Mesenchymal stem cell (in vitro differentiated cells and primary cell): ENCODE measurements around the gene DPM2.

Source experiments
- DNase-seq: peaks from one replicate; pipeline ENCODE4 v3.0.0-alpha.2; 2013
- H2AFZ ChIP-seq: one replicate; pipeline ENCODE4 v1.6.1; 2013; ENCODE audit warnings: low read depth, mild to moderate bottlenecking, control low read depth, inconsistent platforms, low read length, moderate library complexity
- H2AK5ac ChIP-seq: 2 replicates; pipeline ENCODE4 v1.6.1; 2013; ENCODE audit warnings: low read length, moderate library complexity, mild to moderate bottlenecking, inconsistent platforms; ENCODE audit not compliant: severe bottlenecking
- H2BK120ac ChIP-seq: one replicate; pipeline ENCODE4 v1.6.1; 2013; ENCODE audit warnings: low read depth, mild to moderate bottlenecking, inconsistent platforms, low read length, moderate library complexity
- H2BK12ac ChIP-seq, 2 experiments: one replicate each; pipeline ENCODE4 v1.6.1; 2013; ENCODE audit warnings: inconsistent platforms in 2 of 2, low read length in 2 of 2, mild to moderate bottlenecking in 2 of 2, moderate library complexity in 2 of 2, control low read depth in 1 of 2
- H2BK15ac ChIP-seq: one replicate; pipeline ENCODE4 v1.6.1; 2013; ENCODE audit warnings: mild to moderate bottlenecking, low read depth, inconsistent platforms; ENCODE audit not compliant: poor library complexity, severe bottlenecking
- H2BK5ac ChIP-seq: 2 replicates; pipeline ENCODE4 v1.6.1; 2013; ENCODE audit warnings: low read depth, mild to moderate bottlenecking, low read length, control low read depth, inconsistent platforms; ENCODE audit not compliant: poor library complexity, severe bottlenecking
- H3K14ac ChIP-seq, 2 experiments: one replicate each; pipeline ENCODE4 v1.6.1; 2013; ENCODE audit warnings: inconsistent platforms in 2 of 2, low read length in 2 of 2, control low read depth in 1 of 2, mild to moderate bottlenecking in 1 of 2, moderate library complexity in 1 of 2
- H3K18ac ChIP-seq, 2 experiments: one replicate each; pipeline ENCODE4 v1.6.1; 2013; ENCODE audit warnings: inconsistent platforms in 2 of 2, low read length in 2 of 2, control low read depth in 1 of 2, low read depth in 1 of 2, mild to moderate bottlenecking in 1 of 2
- H3K23ac ChIP-seq, 2 experiments: one replicate each; pipeline ENCODE4 v1.6.1; 2013; ENCODE audit warnings: inconsistent platforms in 2 of 2, low read length in 2 of 2, mild to moderate bottlenecking in 2 of 2, moderate library complexity in 2 of 2, control low read depth in 1 of 2
- H3K27ac ChIP-seq: 2 replicates; pipeline ENCODE4 v1.5.1; 2013; ENCODE audit warnings: mild to moderate bottlenecking, moderate library complexity, low read length, control low read depth, inconsistent platforms; ENCODE audit not compliant: poor library complexity, severe bottlenecking
- H3K27me3 ChIP-seq, 2 experiments: 2 replicates each; pipeline versions ENCODE4 v1.6.1 to v1.7.0; 2013; ENCODE audit warnings: low read length in 2 of 2, mild to moderate bottlenecking in 2 of 2, moderate library complexity in 2 of 2, control low read depth in 1 of 2, inconsistent platforms in 1 of 2; ENCODE audit not compliant: control insufficient read depth in 1 of 2, insufficient read depth in 1 of 2
- H3K36me3 ChIP-seq, 2 experiments: 2 replicates each; pipeline versions ENCODE4 v1.6.1 to v1.7.0; 2013; ENCODE audit warnings: low read length in 2 of 2, control low read depth in 1 of 2, inconsistent platforms in 1 of 2, low read depth in 1 of 2, mild to moderate bottlenecking in 1 of 2; ENCODE audit not compliant: insufficient read depth in 2 of 2, control insufficient read depth in 1 of 2
- H3K4ac ChIP-seq, 2 experiments: one replicate each; pipeline ENCODE4 v1.6.1; 2013; ENCODE audit warnings: inconsistent platforms in 2 of 2, low read length in 2 of 2, mild to moderate bottlenecking in 2 of 2, moderate library complexity in 2 of 2, control low read depth in 1 of 2, low read depth in 1 of 2
- H3K4me1 ChIP-seq: 2 replicates; pipeline ENCODE4 v1.6.1; 2013; ENCODE audit warnings: low read depth, low read length, control low read depth; ENCODE audit not compliant: control insufficient read depth, insufficient read depth
- H3K4me2 ChIP-seq: 2 replicates; pipeline ENCODE4 v1.6.1; 2013; ENCODE audit warnings: low read length, mild to moderate bottlenecking, inconsistent platforms; ENCODE audit not compliant: poor library complexity, severe bottlenecking
- H3K4me3 ChIP-seq, 2 experiments: 2 replicates each; pipeline versions ENCODE4 v1.5.1 to v1.7.0; 2013; ENCODE audit warnings: low read length in 2 of 2, mild to moderate bottlenecking in 2 of 2, control low read depth in 1 of 2, low read depth in 1 of 2; ENCODE audit not compliant: insufficient read depth in 1 of 2
- H3K79me1 ChIP-seq: replicated peaks from 2 replicates; pipeline ENCODE4 v1.6.1; 2013; ENCODE audit warnings: mild to moderate bottlenecking, control low read depth, low read length, inconsistent platforms; ENCODE audit not compliant: poor library complexity, severe bottlenecking
- H3K9ac ChIP-seq: 2 replicates; pipeline ENCODE4 v1.7.0; 2013; ENCODE audit warnings: mild to moderate bottlenecking, low read length, moderate library complexity
- H3K9me3 ChIP-seq: 2 replicates; pipeline ENCODE4 v1.7.0; 2013; ENCODE audit warnings: mild to moderate bottlenecking, low read length; ENCODE audit not compliant: control insufficient read depth
- H4K8ac ChIP-seq: one replicate; pipeline ENCODE4 v1.6.1; 2013; ENCODE audit warnings: inconsistent platforms, mild to moderate bottlenecking, low read length, moderate library complexity
- H4K91ac ChIP-seq: one replicate; pipeline ENCODE4 v1.6.1; 2013; ENCODE audit warnings: mild to moderate bottlenecking, low read length, inconsistent platforms
- WGBS: methylation state at CpG from one replicate; pipeline ENCODE4 v1.1.7; 2013; ENCODE audit warnings: mixed read lengths; 5-methylcytosine and 5-hydroxymethylcytosine counted together

DPM2 gene

DNA sequence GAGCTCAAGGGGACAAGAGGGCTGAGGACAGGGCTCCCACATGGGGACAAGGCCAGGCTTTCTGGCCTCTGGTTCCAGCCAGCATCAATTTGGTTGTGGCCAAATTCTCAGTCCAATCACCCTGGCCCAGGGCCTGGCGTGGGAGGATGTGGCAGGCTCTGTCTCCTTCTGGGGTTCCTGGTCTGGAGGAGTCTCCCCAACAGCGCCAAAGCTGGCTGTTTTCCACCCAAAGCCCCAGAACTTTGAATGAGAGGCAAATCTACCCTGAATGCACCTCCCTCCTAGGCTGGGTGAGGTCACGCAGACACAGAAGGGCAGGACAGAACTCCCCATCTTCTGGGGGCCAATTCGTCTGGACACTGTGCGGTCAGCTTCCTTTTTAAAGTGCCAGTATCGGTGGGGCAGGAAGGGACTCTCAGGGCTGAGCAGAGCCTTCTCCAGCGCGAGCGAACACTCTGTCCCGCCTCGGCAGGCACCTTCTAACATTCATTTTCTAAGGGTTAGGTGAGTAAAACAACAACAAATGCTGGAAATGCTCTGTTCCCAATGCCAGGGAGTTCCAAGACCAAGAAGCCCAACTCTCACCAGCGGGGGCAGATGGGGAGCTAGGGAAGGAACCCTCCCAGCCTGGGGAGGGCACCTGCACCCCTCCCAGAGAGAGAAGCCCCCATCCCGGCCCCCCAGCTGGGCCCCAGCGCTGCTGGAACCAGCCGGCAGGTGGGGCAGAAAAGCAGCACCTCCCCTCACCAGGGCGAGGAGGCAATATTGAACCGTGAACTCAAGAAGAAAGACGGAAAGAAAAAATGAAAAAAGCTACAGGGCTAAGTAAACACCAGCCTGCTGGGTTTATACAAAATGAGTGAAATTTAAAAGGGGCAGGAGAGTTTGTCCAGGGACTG, 3.7 kb upstream of the DPM2 start:
- no peak overlapping the region for H2AFZ ChIP-seq
- no peak overlapping the region for H3K14ac ChIP-seq
- H3K18ac ChIP-seq: no peak overlapping the region
- no peak overlapping the region for H2BK5ac ChIP-seq
- peaks cover 13% of the 10 kb centered on the region for H3K4me1 ChIP-seq
- peaks cover 2% of the 10 kb centered on the region for H3K79me1 ChIP-seq
- peaks cover 45 to 47% of the 10 kb centered on the region in 2 experiments for H3K36me3 ChIP-seq
- no peak overlapping the region for H4K91ac ChIP-seq
- H3K27me3 ChIP-seq: no peaks in the 10 kb centered on the region
- no peak overlapping the region for H3K9ac ChIP-seq
- H3K4me2 ChIP-seq: no peak overlapping the region
- H3K4me3 ChIP-seq: no peak overlapping the region
- H3K27ac ChIP-seq: no peak overlapping the region
- 85% methylated on average over 18 of the region's 18 CpGs for WGBS
- no peak overlapping the region for H3K23ac ChIP-seq
- H2BK120ac ChIP-seq: no peak overlapping the region
- H4K8ac ChIP-seq: no peak overlapping the region
- no peak overlapping the region for H2BK15ac ChIP-seq
- H3K4ac ChIP-seq: no peak overlapping the region
- DNase-seq: no peak
- H3K9me3 ChIP-seq: no peaks in the 10 kb centered on the region
- H2BK12ac ChIP-seq: no peak overlapping the region
- H2AK5ac ChIP-seq: no peak overlapping the region

DNA sequence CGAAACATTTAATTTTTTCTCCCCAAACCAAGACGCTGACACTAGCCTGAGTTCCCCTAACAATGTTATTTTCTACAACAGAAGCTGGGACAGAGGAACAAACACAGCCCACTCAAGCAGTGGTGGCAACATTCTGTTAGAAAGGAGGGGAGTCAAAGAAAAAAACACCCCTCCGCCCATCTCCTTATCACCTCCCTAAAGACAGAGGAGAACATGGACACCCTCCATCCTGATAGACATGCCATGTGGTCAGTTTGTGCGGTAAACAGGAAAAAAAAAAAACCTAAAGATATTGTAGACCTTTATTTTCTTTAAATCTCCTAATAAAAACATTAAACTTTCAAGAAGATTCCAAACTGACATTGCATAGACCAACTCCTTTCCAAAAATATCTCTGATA, 2.9 kb upstream of the DPM2 start:
- Histone ChIP-seq H3K79me1 (peaks cover 3% of the 10 kb centered on the region), H3K9ac (no peak overlapping the region), H3K4me3 (no peak overlapping the region), H3K27ac (no peak overlapping the region), H2BK15ac (no peak overlapping the region), H2BK120ac (no peak overlapping the region), H4K91ac (no peak overlapping the region), H3K9me3 (no peaks in the 10 kb centered on the region), H3K14ac (no peak overlapping the region), H3K18ac (no peak overlapping the region), H3K27me3 (no peaks in the 10 kb centered on the region), H3K23ac (no peak overlapping the region), H2BK12ac (no peak overlapping the region), H2AFZ (no peak overlapping the region), H2AK5ac (no peak overlapping the region), H4K8ac (no peak overlapping the region), H2BK5ac (no peak overlapping the region), H3K4me1 (peaks cover 19% of the 10 kb centered on the region), H3K4me2 (no peak overlapping the region), H3K36me3 (peaks cover 46 to 49% of the 10 kb centered on the region in 2 experiments), H3K4ac (no peak overlapping the region)
- no peak for DNase-seq
- 100% methylated on average over 2 of the region's 4 CpGs for WGBS

- H2BK120ac ChIP-seq: no peak overlapping the region
- peak overlapping the region in 1 of 2 experiments; percentile 99 for H3K4me3 ChIP-seq
- no peaks in the 10 kb centered on the region for H3K9me3 ChIP-seq
- H2BK5ac ChIP-seq: no peak overlapping the region
- peaks cover 25% of the 10 kb centered on the region for H3K4me1 ChIP-seq
- H2BK12ac ChIP-seq: no peak overlapping the region
- H2BK15ac ChIP-seq: no peak overlapping the region
- H3K9ac ChIP-seq: peak overlapping the region; percentile 96
- peaks cover 37 to 38% of the 10 kb centered on the region in 2 experiments for H3K36me3 ChIP-seq
- no peaks in the 10 kb centered on the region for H3K27me3 ChIP-seq
- H4K91ac ChIP-seq: peak overlapping the region; percentile 72
- H2AK5ac ChIP-seq: peak overlapping the region; percentile 37
- H3K79me1 ChIP-seq: peaks cover 17% of the 10 kb centered on the region
- H3K14ac ChIP-seq: no peak overlapping the region
- H3K23ac ChIP-seq: no peak overlapping the region
- peak overlapping the region in 1 of 2 experiments; percentile 28 for H3K18ac ChIP-seq
- DNase-seq: no peak
- peak overlapping the region; percentile 94 for H4K8ac ChIP-seq
- H3K4ac ChIP-seq: peak overlapping the region; percentile 40 to 46
- H3K4me2 ChIP-seq: no peak overlapping the region
- H2AFZ ChIP-seq: peak overlapping the region; percentile 0
- 65% methylated on average over 21 of the region's 25 CpGs for WGBS
- H3K27ac ChIP-seq: no peak overlapping the region
Measured at GRCh38 chr9:127938298-127938690, 640 bp upstream of the DPM2 start.

DNA sequence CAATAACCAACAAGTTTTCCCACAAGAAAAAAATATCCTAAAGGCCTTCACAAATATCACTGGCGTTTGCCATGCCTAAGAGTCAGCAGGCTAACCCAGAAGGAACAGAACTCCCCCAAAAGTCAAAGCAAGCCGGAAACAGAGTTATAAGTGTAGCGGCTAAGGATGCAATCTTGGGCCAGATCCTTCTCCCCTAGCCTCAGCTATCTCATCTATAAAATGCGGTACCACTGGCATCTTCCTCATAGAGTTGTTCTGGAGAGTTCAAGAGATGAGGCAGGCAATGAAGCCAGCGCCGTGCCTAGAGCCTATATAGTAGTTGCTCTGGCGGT, 632 bp downstream of the DPM2 start:
- Histone ChIP-seq H3K27ac (no peak overlapping the region), H2BK12ac (no peak overlapping the region), H2BK120ac (no peak overlapping the region), H3K23ac (no peak overlapping the region), H4K91ac (peak overlapping the region; percentile 84), H3K4ac (peak overlapping the region; percentile 21 to 88), H3K4me2 (peak overlapping the region; percentile 83), H4K8ac (peak overlapping the region; percentile 85), H3K9ac (peak overlapping the region; percentile 96), H3K4me1 (peaks cover 26% of the 10 kb centered on the region), H2BK15ac (no peak overlapping the region), H2AK5ac (no peak overlapping the region), H2BK5ac (no peak overlapping the region), H3K27me3 (no peaks in the 10 kb centered on the region), H2AFZ (no peak overlapping the region), H3K18ac (peak overlapping the region; percentile 7 to 55), H3K9me3 (no peaks in the 10 kb centered on the region), H3K14ac (peak overlapping the region in 1 of 2 experiments; percentile 77), H3K79me1 (peaks cover 19% of the 10 kb centered on the region), H3K4me3 (peak overlapping the region; percentile 77 to 99), H3K36me3 (peaks cover 24 to 31% of the 10 kb centered on the region in 2 experiments)
- WGBS: 24% methylated on average over 6 of the region's 7 CpGs
- DNase-seq: no peak
